ENCODE results near the gene STXBP6. TPM values are rescaled to one million over a fixed set of nuclear protein-coding genes. Genes with fewer than 3 reads are reported as not detected.

Gene STXBP6
- total RNA-seq, 1 experiment from 2014 or later: 12.3 TPM

DNA sequence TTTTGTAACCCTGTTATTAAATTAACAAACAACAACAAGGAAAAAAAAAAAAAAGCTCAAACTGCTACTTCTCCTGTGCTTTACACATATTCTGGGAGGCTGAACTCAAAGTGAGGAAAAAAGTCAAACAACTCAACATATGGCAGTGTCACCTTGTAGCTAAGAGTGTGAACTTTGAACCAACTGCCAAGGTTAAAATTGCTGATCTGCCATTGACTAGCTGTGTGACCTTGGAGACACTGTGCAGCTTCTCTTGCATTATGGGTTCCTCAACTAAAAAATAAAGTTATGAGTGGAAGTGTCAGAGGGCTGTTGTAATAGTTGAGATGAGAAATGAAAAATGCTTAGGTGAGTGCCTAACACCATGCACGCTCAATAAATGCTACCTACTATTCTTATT lies 34.2 kb downstream of the STXBP6 start:
- no peak overlapping the region for H2AFZ ChIP-seq
- DNase-seq: no peak
- H3K79me2 ChIP-seq (ENCODE audit: low read depth): no peaks in the 10 kb centered on the region
- H3K9me3 ChIP-seq (ENCODE audit: insufficient read depth, low read depth): no peaks in the 10 kb centered on the region
- H3K9me2 ChIP-seq (ENCODE audit: insufficient read depth): no peaks in the 10 kb centered on the region
- intact Hi-C loops (cut with micrococcal nuclease; ENCODE audit: unreplicated experiment): no loop called here
- ChIA-PET POLR2A (ENCODE audit: unreplicated experiment) (no interaction called here), CTCF (no interaction called here)
- no peaks in the 10 kb centered on the region for H3K36me3 ChIP-seq (ENCODE audit: low read depth)
- no peaks in the 10 kb centered on the region for H3K4me1 ChIP-seq (replicated peaks; ENCODE audit: insufficient read depth)
- H3K27me3 ChIP-seq (ENCODE audit: insufficient read depth, low read depth): no peaks in the 10 kb centered on the region
- no peak overlapping the region for H3K4me3 ChIP-seq
- BruUV-seq (replicated peaks): no TSS peak
- no peak overlapping the region for H3K4me2 ChIP-seq
- no peak overlapping the region for H3K27ac ChIP-seq
- TF ChIP-seq EZH2 (IDR thresholded peaks at IDR 0.05; ENCODE audit: low read depth): no peak
- TF ChIP-seq, protein P1, sequence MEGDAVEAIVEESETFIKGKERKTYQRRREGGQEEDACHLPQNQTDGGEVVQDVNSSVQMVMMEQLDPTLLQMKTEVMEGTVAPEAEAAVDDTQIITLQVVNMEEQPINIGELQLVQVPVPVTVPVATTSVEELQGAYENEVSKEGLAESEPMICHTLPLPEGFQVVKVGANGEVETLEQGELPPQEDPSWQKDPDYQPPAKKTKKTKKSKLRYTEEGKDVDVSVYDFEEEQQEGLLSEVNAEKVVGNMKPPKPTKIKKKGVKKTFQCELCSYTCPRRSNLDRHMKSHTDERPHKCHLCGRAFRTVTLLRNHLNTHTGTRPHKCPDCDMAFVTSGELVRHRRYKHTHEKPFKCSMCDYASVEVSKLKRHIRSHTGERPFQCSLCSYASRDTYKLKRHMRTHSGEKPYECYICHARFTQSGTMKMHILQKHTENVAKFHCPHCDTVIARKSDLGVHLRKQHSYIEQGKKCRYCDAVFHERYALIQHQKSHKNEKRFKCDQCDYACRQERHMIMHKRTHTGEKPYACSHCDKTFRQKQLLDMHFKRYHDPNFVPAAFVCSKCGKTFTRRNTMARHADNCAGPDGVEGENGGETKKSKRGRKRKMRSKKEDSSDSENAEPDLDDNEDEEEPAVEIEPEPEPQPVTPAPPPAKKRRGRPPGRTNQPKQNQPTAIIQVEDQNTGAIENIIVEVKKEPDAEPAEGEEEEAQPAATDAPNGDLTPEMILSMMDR (conservative IDR thresholded peaks at IDR 0.05): no peak
- no peaks in the 10 kb centered on the region for H3F3A ChIP-seq (ENCODE audit: insufficient read depth, low read depth)
- no peaks in the 10 kb centered on the region for H4K20me1 ChIP-seq (ENCODE audit: insufficient read depth)

GRCh38 chr14:25014440-25014839 lies 35.5 kb downstream of the STXBP6 start:
- H3K36me3 ChIP-seq (ENCODE audit: low read depth): no peaks in the 10 kb centered on the region
- no peak for DNase-seq
- H3K4me3 ChIP-seq: no peak overlapping the region
- no peaks in the 10 kb centered on the region for H3K9me2 ChIP-seq (ENCODE audit: insufficient read depth)
- ChIA-PET POLR2A (ENCODE audit: unreplicated experiment) (interaction anchor here (0.6 kb wide), 1 partner anchor 163 kb away, joined by 5 read pairs; no protein-coding TSS in a partner anchor), CTCF (no interaction called here)
- BruUV-seq (replicated peaks): no TSS peak
- no peaks in the 10 kb centered on the region for H3K27me3 ChIP-seq (ENCODE audit: insufficient read depth, low read depth)
- H3K4me2 ChIP-seq: no peak overlapping the region
- intact Hi-C loops (cut with micrococcal nuclease; ENCODE audit: unreplicated experiment): no loop called here
- H3K79me2 ChIP-seq (ENCODE audit: low read depth): no peaks in the 10 kb centered on the region
- no peak for TF ChIP-seq EZH2 (IDR thresholded peaks at IDR 0.05; ENCODE audit: low read depth)
- TF ChIP-seq, protein P1 (conservative IDR thresholded peaks at IDR 0.05): no peak
- H4K20me1 ChIP-seq (ENCODE audit: insufficient read depth): no peaks in the 10 kb centered on the region
- H3F3A ChIP-seq (ENCODE audit: insufficient read depth, low read depth): no peaks in the 10 kb centered on the region
- no peak overlapping the region for H3K27ac ChIP-seq
- H3K4me1 ChIP-seq (replicated peaks; ENCODE audit: insufficient read depth): no peaks in the 10 kb centered on the region
- no peaks in the 10 kb centered on the region for H3K9me3 ChIP-seq (ENCODE audit: insufficient read depth, low read depth)
- H2AFZ ChIP-seq: no peak overlapping the region

GRCh38 chr14:25011095-25011494 lies 38.9 kb downstream of the STXBP6 start:
- no peak overlapping the region for H2AFZ ChIP-seq
- no peaks in the 10 kb centered on the region for H3K9me2 ChIP-seq (ENCODE audit: insufficient read depth)
- no TSS peak for BruUV-seq (replicated peaks)
- no peak for TF ChIP-seq EZH2 (IDR thresholded peaks at IDR 0.05; ENCODE audit: low read depth)
- no peak overlapping the region for H3K27ac ChIP-seq
- intact Hi-C loops (cut with micrococcal nuclease; ENCODE audit: unreplicated experiment): no loop called here
- no peaks in the 10 kb centered on the region for H3F3A ChIP-seq (ENCODE audit: insufficient read depth, low read depth)
- DNase-seq: no peak
- no peaks in the 10 kb centered on the region for H3K79me2 ChIP-seq (ENCODE audit: low read depth)
- no peak overlapping the region for H3K4me3 ChIP-seq
- ChIA-PET POLR2A (ENCODE audit: unreplicated experiment) (interaction anchor here (0.7 kb wide), 1 partner anchor 159 kb away, joined by 3 read pairs; no protein-coding TSS in a partner anchor), CTCF (no interaction called here)
- H4K20me1 ChIP-seq (ENCODE audit: insufficient read depth): no peaks in the 10 kb centered on the region
- no peaks in the 10 kb centered on the region for H3K27me3 ChIP-seq (ENCODE audit: insufficient read depth, low read depth)
- H3K4me1 ChIP-seq (replicated peaks; ENCODE audit: insufficient read depth): no peaks in the 10 kb centered on the region
- no peak overlapping the region for H3K4me2 ChIP-seq
- no peaks in the 10 kb centered on the region for H3K9me3 ChIP-seq (ENCODE audit: insufficient read depth, low read depth)
- no peaks in the 10 kb centered on the region for H3K36me3 ChIP-seq (ENCODE audit: low read depth)

GRCh38 chr14:25010471-25010870 lies 39.5 kb downstream of the STXBP6 start:
- Histone ChIP-seq H3F3A (ENCODE audit: insufficient read depth, low read depth) (no peaks in the 10 kb centered on the region), H3K9me2 (ENCODE audit: insufficient read depth) (no peaks in the 10 kb centered on the region), H3K4me2 (no peak overlapping the region), H4K20me1 (ENCODE audit: insufficient read depth) (no peaks in the 10 kb centered on the region), H3K4me3 (no peak overlapping the region), H3K27me3 (ENCODE audit: insufficient read depth, low read depth) (no peaks in the 10 kb centered on the region), H3K9me3 (ENCODE audit: insufficient read depth, low read depth) (no peaks in the 10 kb centered on the region), H3K79me2 (ENCODE audit: low read depth) (no peaks in the 10 kb centered on the region), H2AFZ (no peak overlapping the region), H3K36me3 (ENCODE audit: low read depth) (no peaks in the 10 kb centered on the region), H3K4me1 (replicated peaks; ENCODE audit: insufficient read depth) (no peaks in the 10 kb centered on the region), H3K27ac (no peak overlapping the region)
- intact Hi-C loops (cut with micrococcal nuclease; ENCODE audit: unreplicated experiment): no loop called here
- no peak for DNase-seq
- POLR2A ChIA-PET (ENCODE audit: unreplicated experiment): no interaction called here
- TF ChIP-seq, protein P1 (conservative IDR thresholded peaks at IDR 0.05): no peak
- no peak for TF ChIP-seq EZH2 (IDR thresholded peaks at IDR 0.05; ENCODE audit: low read depth)
- CTCF ChIA-PET: interaction anchor here (0.6 kb wide), 1 partner anchor 35 kb away, joined by 3 read pairs; no protein-coding TSS in a partner anchor
- no TSS peak for BruUV-seq (replicated peaks)

All from PC-9 (cell line).